Lung (tissue), 12 donors: ENCODE measurements around the gene P3H2. TPM values are rescaled to one million over a fixed set of nuclear protein-coding genes. Genes with fewer than 3 reads are reported as not detected.

Source experiments
- ATAC-seq: fragments of 200-7000 bp; cut with Tn5 transposase; one replicate; pipeline ENCODE4 v1.9.1; 2020; ENCODE audit warnings: moderate number of reproducible peaks; ENCODE audit not compliant: insufficient read depth, low FRiP score
- DNase-seq, 3 donors: peaks; one replicate each; pipeline ENCODE4 v3.0.0-alpha.2; 2013 to 2017
- H3K27ac ChIP-seq, 2 donors: one replicate each; pipeline ENCODE4 v1.5.1; 2013; ENCODE audit warnings: mild to moderate bottlenecking in 2 of 2, moderate library complexity in 2 of 2, control low read depth in 1 of 2, inconsistent platforms in 1 of 2, low read depth in 1 of 2, low read length in 1 of 2
- H3K27me3 ChIP-seq, 3 donors: one replicate each; pipeline ENCODE4 v1.5.1; 2013; ENCODE audit warnings: low read length in 2 of 3; ENCODE audit not compliant: control insufficient read depth in 3 of 3, insufficient read depth in 3 of 3
- H3K36me3 ChIP-seq, 4 donors: one replicate each; pipeline ENCODE4 v1.5.1; 2013; ENCODE audit warnings: low read length in 4 of 4, mild to moderate bottlenecking in 1 of 4, moderate library complexity in 1 of 4; ENCODE audit not compliant: control insufficient read depth in 4 of 4, insufficient read depth in 4 of 4
- H3K4me1 ChIP-seq, 5 donors: one replicate each; pipeline ENCODE4 v1.5.1; 2013; ENCODE audit warnings: low read length in 5 of 5, mild to moderate bottlenecking in 2 of 5, moderate library complexity in 1 of 5; ENCODE audit not compliant: control insufficient read depth in 5 of 5, insufficient read depth in 5 of 5
- H3K4me3 ChIP-seq: one replicate; pipeline ENCODE4 v1.5.1; 2013; ENCODE audit warnings: mild to moderate bottlenecking, control low read depth, moderate library complexity
- H3K9ac ChIP-seq, 2 donors: one replicate each; pipeline ENCODE4 v1.5.1; 2013; ENCODE audit warnings: low read length in 2 of 2, control low read depth in 1 of 2; ENCODE audit not compliant: insufficient read depth in 1 of 2
- H3K9me3 ChIP-seq, 4 donors: one replicate each; pipeline ENCODE4 v1.5.1; 2013; ENCODE audit warnings: low read length in 3 of 4, mild to moderate bottlenecking in 1 of 4, moderate library complexity in 1 of 4; ENCODE audit not compliant: control insufficient read depth in 4 of 4, insufficient read depth in 3 of 4
- CTCF ChIP-seq: IDR thresholded peaks from 2 replicates; pipeline ENCODE4 v1.5.1; 2012; ENCODE audit warnings: mild to moderate bottlenecking; ENCODE audit errors: control extremely low read depth, extremely low read depth
- WGBS, 2 donors: extraction: QIAGEN DNeasy Blood & Tissue Kit; methylation state at CpG; one replicate each; pipeline ENCODE4 v1.1.7; 2013; 5-methylcytosine and 5-hydroxymethylcytosine counted together
- polyA plus RNA-seq, 2 donors: library from polyadenylated mRNA; stranded (reverse); fragments of 200-250 nt; gene quantifications; one replicate each; pipeline ENCODE4 v1.2.1, GENCODE V29; 2013
- total RNA-seq, 2 donors: library from RNA; depleted of rRNA in 1 of 2; stranded (reverse); fragments of >200 nt in 1 of 2; gene quantifications; one replicate each; pipeline ENCODE4 v1.2.1, GENCODE V29; 2014 to 2021
- donor health status: control.
- donor health status: control.
- donor health status: Bipolar disorder and iron deficiency.
- donor health status: healthy.
- donor health status: DM: yes; HTN: yes; CAD: no.

Gene P3H2
- total and polyA plus RNA-seq, 4 donors, result 18.6 to 59.9 (median 40.6) TPM

DNA sequence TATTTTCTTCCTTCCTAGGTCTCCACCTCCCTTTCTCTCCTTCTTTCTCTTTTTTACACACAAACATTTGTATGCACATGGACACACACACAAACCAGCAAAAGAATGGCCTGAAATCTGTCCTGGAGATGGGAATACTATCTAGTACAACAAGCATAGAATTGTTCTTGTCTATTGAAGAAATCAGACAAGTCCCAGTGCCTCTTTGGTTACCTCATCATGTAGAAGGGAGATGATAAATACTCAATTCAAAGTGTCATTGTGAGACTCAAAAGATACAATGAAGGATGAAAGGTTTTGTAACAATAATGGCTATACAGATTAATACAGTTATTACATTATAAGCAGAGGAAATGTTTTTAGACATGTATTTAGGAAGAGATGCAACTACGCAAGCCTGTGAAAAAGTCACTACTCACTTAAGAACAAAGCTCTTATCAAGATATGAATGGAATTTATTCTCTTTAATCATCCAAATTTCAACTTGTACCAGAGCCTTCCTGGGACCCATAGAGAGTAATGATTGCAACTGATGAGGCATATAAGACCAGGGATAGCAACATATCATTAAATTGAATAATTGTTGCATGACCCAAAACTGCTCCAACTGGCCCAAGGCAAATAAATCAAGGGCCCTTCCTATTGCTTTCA is 43.2 kb downstream of the P3H2 start:
- no peak overlapping the region for H3K4me3 ChIP-seq
- peaks cover 0 to 7% (median 0%) of the 10 kb centered on the region in 5 donors for H3K4me1 ChIP-seq
- DNase-seq (no peak), ATAC-seq (no peak)
- H3K27ac ChIP-seq, result no peak overlapping the region
- H3K27me3 ChIP-seq, result no peaks in the 10 kb centered on the region
- WGBS, 2 donors, result 88 to 91% methylated on average over 1 of the region's 1 CpG
- no peaks in the 10 kb centered on the region for H3K9me3 ChIP-seq
- TF ChIP-seq CTCF, result no peak
- no peaks in the 10 kb centered on the region for H3K36me3 ChIP-seq
- no peak overlapping the region for H3K9ac ChIP-seq

- H3K36me3 ChIP-seq, result no peaks in the 10 kb centered on the region
- DNase-seq (peak; percentile 45 to 56 (median 55)), ATAC-seq (peak; percentile 68)
- no peak overlapping the region for H3K4me3 ChIP-seq
- no peaks in the 10 kb centered on the region for H3K9me3 ChIP-seq
- no peaks in the 10 kb centered on the region for H3K27me3 ChIP-seq
- TF ChIP-seq CTCF, result no peak
- H3K27ac ChIP-seq, result peak overlapping the region in 1 of 2 donors; percentile 56
- H3K4me1 ChIP-seq, result peaks cover 0 to 7% (median 0%) of the 10 kb centered on the region in 5 donors
- H3K9ac ChIP-seq, result no peak overlapping the region
- WGBS, 2 donors, result 41 to 60% methylated on average over 1 of the region's 1 CpG
Measured at GRCh38 chr3:190076601-190077394, 43.9 kb downstream of the P3H2 start.

GRCh38 chr3:190076136-190076535 is 44.6 kb downstream of the P3H2 start:
- H3K4me3 ChIP-seq, result no peak overlapping the region
- DNase-seq (peak in 2 of 3 donors; percentile 47 to 57), ATAC-seq (peak; percentile 43)
- no peaks in the 10 kb centered on the region for H3K9me3 ChIP-seq
- no peak for TF ChIP-seq CTCF
- no peak overlapping the region for H3K9ac ChIP-seq
- H3K4me1 ChIP-seq, result peaks cover 0 to 7% (median 0%) of the 10 kb centered on the region in 5 donors
- H3K36me3 ChIP-seq, result no peaks in the 10 kb centered on the region
- H3K27ac ChIP-seq, result no peak overlapping the region
- H3K27me3 ChIP-seq, result no peaks in the 10 kb centered on the region
